ENCODE data around the gene GJA1. TPM values are rescaled to one million over a fixed set of nuclear protein-coding genes. Genes with fewer than 3 reads are reported as not detected.

Gene GJA1
- polyA plus RNA-seq, 2 of the 4 experiments (the other 2 are of a cell fraction), result 87.4 to 170 TPM

GRCh38 chr6:121398127-121398526 is 37.3 kb upstream of the GJA1 start:
- FAIRE-seq (no peak), ATAC-seq (no peak), DNase-seq (ENCODE audit: low read depth in 1 of 2, low spot score in 1 of 2) (no peak)
- no peak overlapping the region for H3K4me2 ChIP-seq
- 43% methylated on average over 2 of the region's 2 CpGs for WGBS (ENCODE audit: missing lambda C conversion rate)
- TF ChIP-seq EHMT2 (IDR thresholded peaks at IDR 0.05; ENCODE audit: low read depth) (no peak), USF2 (IDR thresholded peaks at IDR 0.05) (no peak), REST (IDR thresholded peaks at IDR 0.05) (no peak), POLR2AphosphoS2 (conservative IDR thresholded peaks at IDR 0.05; ENCODE audit: low read length) (no peak), KDM1A (IDR thresholded peaks at IDR 0.05; ENCODE audit: low read depth) (no peak), CBX2 (IDR thresholded peaks at IDR 0.05; ENCODE audit: borderline replicate concordance, low read depth) (no peak), JUN (IDR thresholded peaks at IDR 0.05) (no peak)
- H3K27ac ChIP-seq, result no peak overlapping the region
- H3K9me3 ChIP-seq, result no peaks in the 10 kb centered on the region
- POLR2A ChIA-PET, result no interaction called here
- H3K4me3 ChIP-seq, result no peak overlapping the region
- no peaks in the 10 kb centered on the region for H3K4me1 ChIP-seq
- CTCF ChIA-PET, result interaction anchor here (0.8 kb wide), 1 partner anchor 9 kb away, joined by 3 read pairs; no protein-coding TSS in a partner anchor

- Histone ChIP-seq H3K4me1 (no peaks in the 10 kb centered on the region), H3K4me3 (no peak overlapping the region), H3K4me2 (no peak overlapping the region), H3K9me3 (no peaks in the 10 kb centered on the region), H3K27ac (no peak overlapping the region)
- no peak for DNase-seq (ENCODE audit: low read depth in 1 of 2, low spot score in 1 of 2)
- no peak for FAIRE-seq
- ATAC-seq, result no peak
- ChIA-PET CTCF (interaction anchor here (0.5 to 1.3 kb wide), 5 partner anchors 16 to 338 kb away, joined by 3 to 4 read pairs (median 3); no protein-coding TSS in a partner anchor), POLR2A (no interaction called here)
- no peak for TF ChIP-seq REST (IDR thresholded peaks at IDR 0.05)
- TF ChIP-seq TP53 (CRISPR knock-in tag; IDR thresholded peaks at IDR 0.05), result no peak
- TF ChIP-seq HDAC2 (IDR thresholded peaks at IDR 0.05), result no peak
- TF ChIP-seq PBX3 (IDR thresholded peaks at IDR 0.05), result no peak
- no peak for TF ChIP-seq NPAS2 (CRISPR knock-in tag; IDR thresholded peaks at IDR 0.05; ENCODE audit: borderline replicate concordance)
- no peak for TF ChIP-seq FOSL2 (IDR thresholded peaks at IDR 0.05)
- no peak for TF ChIP-seq FOSL2 (CRISPR knock-in tag; IDR thresholded peaks at IDR 0.05)
- 51% methylated on average over 2 of the region's 2 CpGs for WGBS (ENCODE audit: missing lambda C conversion rate)
Observed at GRCh38 chr6:121399966-121400365, 35.5 kb upstream of the GJA1 start.

- ATAC-seq (no peak), DNase-seq (ENCODE audit: low read depth in 1 of 2, low spot score in 1 of 2) (no peak), FAIRE-seq (no peak)
- 86% methylated on average over 2 of the region's 2 CpGs for WGBS (ENCODE audit: missing lambda C conversion rate)
- H3K4me2 ChIP-seq, result no peak overlapping the region
- H3K4me3 ChIP-seq, result no peak overlapping the region
- no peaks in the 10 kb centered on the region for H3K4me1 ChIP-seq
- no peaks in the 10 kb centered on the region for H3K9me3 ChIP-seq
- ChIA-PET POLR2A (no interaction called here), CTCF (interaction anchor here (0.9 kb wide), 1 partner anchor 640 kb away, joined by 3 read pairs; no protein-coding TSS in a partner anchor)
- no peak overlapping the region for H3K27ac ChIP-seq
- no peak for TF ChIP-seq HMGXB4 (CRISPR knock-in tag; IDR thresholded peaks at IDR 0.05; ENCODE audit: borderline replicate concordance)
- no peak for TF ChIP-seq MAFK (IDR thresholded peaks at IDR 0.05; ENCODE audit: partially characterized antibody)
- no peak for TF ChIP-seq GATA3 (IDR thresholded peaks at IDR 0.05; ENCODE audit: borderline replicate concordance)
- TF ChIP-seq HOXB13 (CRISPR knock-in tag; IDR thresholded peaks at IDR 0.05; ENCODE audit: low read depth), result no peak
- TF ChIP-seq NFE2L2 (conservative IDR thresholded peaks at IDR 0.05; ENCODE audit: low read length), result no peak
- TF ChIP-seq TFCP2L1 (CRISPR knock-in tag; IDR thresholded peaks at IDR 0.05), result no peak
- no peak for TF ChIP-seq NPAS2 (CRISPR knock-in tag; IDR thresholded peaks at IDR 0.05; ENCODE audit: borderline replicate concordance)
- no peak for TF ChIP-seq CEBPB (IDR thresholded peaks at IDR 0.05)
- no peak for TF ChIP-seq NR3C1 (IDR thresholded peaks at IDR 0.05)
- no peak for TF ChIP-seq RAD21 (conservative IDR thresholded peaks at IDR 0.05 in 1 of 2, IDR thresholded peaks at IDR 0.05 in 1 of 2)
- TF ChIP-seq HES2 (IDR thresholded peaks at IDR 0.05), result no peak
- no peak for TF ChIP-seq POLR2AphosphoS2 (conservative IDR thresholded peaks at IDR 0.05; ENCODE audit: low read length)
- no peak for TF ChIP-seq JUN (IDR thresholded peaks at IDR 0.05)
- no peak for TF ChIP-seq HDAC2 (IDR thresholded peaks at IDR 0.05)
Observed at GRCh38 chr6:121403964-121404363, 31.5 kb upstream of the GJA1 start.

Data from A549 (cell line).